Stromal cell of bone marrow (primary cell): ENCODE data around the gene HDLBP.

Source experiments
- DNase-seq: peaks from one replicate; pipeline ENCODE4 v3.0.0-alpha.2; 2012; ENCODE audit warnings: low read depth

HDLBP gene, protein sequence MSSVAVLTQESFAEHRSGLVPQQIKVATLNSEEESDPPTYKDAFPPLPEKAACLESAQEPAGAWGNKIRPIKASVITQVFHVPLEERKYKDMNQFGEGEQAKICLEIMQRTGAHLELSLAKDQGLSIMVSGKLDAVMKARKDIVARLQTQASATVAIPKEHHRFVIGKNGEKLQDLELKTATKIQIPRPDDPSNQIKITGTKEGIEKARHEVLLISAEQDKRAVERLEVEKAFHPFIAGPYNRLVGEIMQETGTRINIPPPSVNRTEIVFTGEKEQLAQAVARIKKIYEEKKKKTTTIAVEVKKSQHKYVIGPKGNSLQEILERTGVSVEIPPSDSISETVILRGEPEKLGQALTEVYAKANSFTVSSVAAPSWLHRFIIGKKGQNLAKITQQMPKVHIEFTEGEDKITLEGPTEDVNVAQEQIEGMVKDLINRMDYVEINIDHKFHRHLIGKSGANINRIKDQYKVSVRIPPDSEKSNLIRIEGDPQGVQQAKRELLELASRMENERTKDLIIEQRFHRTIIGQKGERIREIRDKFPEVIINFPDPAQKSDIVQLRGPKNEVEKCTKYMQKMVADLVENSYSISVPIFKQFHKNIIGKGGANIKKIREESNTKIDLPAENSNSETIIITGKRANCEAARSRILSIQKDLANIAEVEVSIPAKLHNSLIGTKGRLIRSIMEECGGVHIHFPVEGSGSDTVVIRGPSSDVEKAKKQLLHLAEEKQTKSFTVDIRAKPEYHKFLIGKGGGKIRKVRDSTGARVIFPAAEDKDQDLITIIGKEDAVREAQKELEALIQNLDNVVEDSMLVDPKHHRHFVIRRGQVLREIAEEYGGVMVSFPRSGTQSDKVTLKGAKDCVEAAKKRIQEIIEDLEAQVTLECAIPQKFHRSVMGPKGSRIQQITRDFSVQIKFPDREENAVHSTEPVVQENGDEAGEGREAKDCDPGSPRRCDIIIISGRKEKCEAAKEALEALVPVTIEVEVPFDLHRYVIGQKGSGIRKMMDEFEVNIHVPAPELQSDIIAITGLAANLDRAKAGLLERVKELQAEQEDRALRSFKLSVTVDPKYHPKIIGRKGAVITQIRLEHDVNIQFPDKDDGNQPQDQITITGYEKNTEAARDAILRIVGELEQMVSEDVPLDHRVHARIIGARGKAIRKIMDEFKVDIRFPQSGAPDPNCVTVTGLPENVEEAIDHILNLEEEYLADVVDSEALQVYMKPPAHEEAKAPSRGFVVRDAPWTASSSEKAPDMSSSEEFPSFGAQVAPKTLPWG (N-terminal part only)

DNA sequence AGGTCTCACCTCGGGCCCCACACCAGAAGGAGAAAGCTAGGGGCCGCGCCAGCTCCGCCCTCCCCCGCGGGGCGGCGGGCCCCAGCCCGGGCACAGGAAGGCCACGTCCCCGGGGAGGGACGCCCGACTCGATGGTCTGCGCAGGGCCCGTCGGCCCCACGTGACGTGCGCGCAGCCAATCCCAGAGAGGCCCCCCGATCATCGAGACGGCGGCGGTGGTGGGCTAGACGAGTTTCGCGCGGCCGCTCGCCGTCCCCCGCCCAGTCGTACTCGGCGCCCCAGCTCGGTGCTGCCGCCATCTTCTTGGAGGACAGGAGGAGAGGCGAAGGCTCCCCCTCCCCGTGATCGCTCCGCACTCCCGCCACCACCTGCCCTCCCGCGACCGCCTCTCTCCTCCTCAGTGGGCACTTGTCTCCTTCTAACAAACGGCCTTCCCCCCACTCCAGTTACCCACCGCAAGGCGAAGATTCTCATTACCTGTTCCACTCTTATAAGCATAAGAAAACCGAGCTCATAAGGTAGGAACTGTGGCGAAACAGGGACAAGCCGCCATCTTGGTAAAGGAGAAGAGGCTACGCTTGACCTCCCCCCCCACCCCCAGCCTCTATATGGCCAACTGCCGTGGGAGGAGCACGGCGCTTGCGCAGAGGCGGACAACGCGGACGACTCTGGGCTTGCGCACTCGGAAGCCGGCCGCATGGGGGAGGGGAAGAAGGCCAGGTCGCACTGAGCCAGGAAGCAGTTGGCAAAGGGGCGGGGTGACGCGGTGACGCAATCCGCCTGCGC, at the start of gene HDLBP:
Gene HDLBP (minus strand): TSS at position 580 of the 786 bp plus-strand sequence. CDS start 48,803 bp downstream, outside the sequence.
- peak; percentile 95 for DNase-seq

DNA sequence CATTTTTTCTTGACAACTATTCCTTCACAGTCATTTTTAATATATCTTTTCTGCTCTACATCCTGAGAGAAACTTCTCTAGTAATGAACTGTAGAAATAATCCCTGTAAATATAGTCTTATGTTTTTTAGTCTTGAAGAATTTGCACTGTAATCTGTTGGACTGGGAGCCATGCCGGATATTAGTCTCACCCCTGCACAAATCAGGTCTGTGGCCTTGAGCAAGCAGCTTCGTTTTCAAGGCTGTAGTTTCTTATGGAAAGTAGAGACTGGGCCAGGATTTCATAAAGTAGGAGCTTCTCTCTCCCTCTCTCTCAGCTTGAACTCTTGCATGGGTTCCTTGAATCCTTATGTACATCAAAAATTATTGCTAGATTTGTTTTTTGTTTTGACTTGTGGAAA, 49.3 kb upstream of the HDLBP start:
- no peak for DNase-seq

DNA sequence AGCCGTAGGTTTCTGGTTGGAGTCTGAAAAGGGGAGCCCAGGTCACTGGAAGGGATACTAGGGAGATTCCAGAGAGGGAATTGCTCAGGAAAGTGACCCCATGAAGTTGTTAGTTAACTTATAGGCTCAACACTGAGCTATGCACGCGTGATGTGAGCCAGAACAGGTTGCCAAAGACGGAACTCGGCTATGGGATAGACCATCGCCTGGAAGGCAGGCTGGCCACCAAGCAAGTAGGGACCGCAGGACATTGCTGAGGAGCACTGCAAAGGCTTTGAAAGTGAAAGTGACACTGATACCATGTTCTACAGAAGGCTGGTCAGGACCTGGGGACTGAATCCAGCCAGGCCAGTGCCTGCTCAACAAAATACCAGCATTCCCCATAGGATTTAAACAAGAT, 48.0 kb upstream of the HDLBP start:
- DNase-seq, result no peak

DNA sequence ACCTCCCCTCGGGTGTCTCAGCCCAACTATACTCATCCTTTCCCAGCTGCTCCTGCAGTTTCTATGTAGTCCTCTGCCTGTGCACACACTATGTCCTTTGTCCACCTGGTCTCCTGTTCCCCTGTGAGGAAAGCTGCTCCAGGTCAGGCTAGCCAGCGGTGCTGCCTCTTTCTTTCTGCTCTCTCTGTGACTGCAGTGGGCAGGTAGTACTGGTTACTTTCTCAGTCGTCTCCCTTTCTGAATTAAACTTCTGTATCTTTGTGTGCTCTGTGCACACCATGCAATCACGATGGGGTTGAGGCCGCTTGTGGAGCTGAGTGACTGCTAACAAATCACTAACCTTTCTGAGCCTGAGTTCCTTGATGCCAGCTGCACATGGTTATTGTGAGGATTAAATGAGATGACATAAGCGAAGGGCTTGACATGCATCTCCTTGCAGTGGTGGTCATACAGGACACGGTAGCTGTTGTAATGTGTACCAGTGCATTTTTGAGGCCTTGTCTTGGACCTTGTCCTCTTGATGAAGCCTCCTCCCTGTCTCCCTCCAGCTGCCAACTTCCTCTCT, 44.1 kb upstream of the HDLBP start:
- no peak for DNase-seq

DNA sequence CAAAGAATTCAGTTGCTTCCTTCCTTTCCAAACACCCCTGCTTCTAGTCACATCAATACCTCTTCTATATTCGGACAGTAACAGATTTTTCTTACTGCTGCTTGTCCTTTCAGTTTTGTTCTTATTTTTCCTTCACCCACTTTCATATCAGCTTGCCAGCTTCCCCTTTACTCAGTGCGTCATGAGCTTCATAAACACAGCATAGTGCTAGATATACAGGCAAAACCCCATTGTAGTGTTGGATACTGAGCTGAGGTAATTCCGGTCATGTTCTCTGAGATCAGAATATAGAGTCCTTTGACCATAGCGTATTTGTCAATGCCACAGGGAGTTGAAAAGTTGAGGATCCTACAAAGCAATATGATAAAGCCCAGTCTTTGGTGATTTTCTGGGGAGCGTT, 43.0 kb upstream of the HDLBP start:
- no peak for DNase-seq

DNA sequence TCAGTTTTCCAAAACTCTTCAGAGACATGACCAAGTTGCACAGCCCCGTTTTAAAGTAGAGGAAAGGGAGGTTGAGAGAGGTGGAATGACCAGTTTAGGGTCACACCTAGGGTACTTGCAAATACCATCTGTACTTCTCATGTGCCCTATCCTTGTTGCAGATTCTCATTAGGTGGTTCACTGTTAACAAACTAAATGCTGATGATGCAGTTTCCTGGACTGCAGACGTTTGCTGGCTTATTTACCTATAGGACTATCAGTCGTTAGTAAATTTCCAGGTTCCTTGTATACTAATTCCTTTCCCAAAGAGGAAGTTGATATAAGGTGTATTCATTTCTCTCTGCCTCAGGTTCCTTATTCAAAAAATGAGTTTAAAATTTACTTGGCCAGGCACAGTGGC, 42.1 kb upstream of the HDLBP start:
- DNase-seq, result no peak

DNA sequence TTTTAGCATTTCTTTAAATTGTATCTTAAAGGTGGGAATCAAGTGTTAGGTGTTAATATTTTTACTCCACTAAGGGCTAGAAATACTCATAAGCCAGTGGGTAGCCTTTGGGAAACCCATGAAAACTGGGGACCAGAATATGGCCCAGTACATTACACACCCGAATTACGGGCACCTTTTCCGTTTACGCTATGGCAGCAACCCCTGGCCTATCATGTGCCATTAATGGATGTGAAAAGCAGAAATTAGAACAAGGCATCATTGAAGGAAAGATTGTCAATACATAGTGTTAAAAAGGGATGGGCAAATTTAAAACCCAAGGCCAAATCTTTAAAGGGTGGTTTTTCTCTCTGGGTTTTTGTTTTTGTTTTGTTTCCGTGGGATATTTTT, 41.4 kb upstream of the HDLBP start:
- no peak for DNase-seq

DNA sequence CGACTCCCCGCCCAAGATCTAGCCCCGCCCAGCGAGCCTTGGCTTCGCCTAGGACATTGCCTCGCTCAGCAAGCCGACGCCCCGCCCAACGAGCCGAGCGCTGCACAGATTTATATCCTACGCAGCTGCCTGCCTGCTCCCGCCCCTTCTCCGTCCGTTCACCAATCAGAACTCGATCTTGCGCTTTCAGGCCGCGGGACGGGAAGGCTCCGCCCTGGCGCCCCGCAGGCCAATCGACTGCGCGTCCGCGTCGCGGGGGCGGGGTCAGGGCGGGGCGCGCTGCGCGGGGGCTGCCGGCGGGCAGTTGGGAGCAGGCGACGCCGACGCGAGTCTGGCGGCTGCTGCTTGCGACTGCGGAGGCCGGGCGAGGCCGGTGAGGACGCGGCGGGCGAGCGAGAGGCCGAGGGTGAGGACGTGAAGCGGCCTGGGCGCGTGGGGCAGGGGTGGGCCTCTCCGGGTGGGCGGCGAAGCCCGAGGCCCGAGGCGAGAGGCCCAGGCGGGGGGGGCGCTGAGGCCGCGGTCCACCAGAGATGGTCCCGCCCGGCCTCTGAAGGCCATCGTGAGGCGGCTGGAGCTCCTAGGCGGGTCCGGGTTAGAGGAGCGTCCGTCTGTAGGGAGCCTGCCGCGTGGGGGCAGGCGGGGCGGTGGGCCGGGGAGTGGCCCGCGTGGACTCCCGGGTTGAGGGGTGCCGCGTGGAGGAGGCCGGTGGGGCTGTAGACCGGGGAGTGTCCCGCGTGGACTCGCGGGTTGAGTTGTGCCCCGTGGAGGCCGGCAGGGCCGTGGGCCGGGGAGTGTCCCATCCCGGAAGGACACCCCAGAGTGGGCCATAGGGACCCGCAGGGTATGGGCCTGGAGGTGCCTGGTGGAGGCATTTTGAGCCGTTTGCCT, 40.8 kb upstream of the HDLBP start, which contains the start of gene FARP2:
Gene FARP2 (plus strand): TSS at position 303 of the 888 bp plus-strand sequence. CDS start 16,823 bp downstream, outside the sequence.
- DNase-seq, result peak; percentile 94

DNA sequence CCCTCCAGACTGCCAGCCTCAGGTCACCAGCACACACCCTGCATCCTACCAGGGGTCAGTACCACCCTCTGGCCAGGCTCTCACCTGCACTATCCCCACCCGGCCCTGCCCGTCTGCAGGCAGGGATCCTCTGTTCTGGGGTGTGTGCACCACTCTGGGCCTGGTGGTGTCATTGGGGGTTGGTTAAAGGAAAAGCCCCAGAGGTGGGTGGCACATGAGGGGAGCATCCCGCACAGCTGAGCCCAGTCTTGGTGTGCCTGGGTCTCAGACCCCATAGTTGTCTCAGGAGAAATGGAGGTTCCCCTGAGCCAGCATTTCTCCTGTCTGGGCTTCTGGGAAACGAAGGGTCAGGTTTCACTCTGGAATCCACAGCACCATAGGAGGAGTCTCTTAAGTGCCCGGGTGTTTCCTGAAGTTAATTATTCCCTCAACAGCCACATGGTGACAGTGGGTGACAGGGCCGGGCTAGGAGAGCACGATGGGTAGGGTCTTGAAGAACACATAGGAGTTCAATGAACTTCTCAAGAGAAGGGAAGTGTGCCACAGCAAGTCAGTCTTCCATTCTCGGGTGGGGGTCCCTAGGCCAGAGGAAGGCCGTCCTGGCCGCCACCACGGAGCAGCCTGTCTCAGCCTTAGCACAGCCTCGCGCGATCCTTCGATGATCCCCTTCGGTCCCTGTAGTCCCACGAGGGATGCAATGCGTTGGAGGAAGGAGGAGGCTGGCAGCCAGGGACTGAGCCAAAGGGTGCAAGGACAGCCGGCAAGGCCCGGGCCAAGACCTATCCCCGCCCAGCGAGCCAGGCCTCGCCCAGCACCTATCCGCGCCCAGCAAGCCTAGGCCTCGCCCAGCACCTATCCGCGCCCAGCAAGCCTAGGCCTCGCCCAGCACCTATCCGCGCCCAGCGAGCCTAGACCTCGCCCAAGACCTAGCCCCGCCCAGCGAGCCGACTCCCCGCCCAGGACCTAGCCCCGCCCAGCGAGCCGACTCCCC, 39.5 kb upstream of the HDLBP start:
- DNase-seq, result no peak

DNA sequence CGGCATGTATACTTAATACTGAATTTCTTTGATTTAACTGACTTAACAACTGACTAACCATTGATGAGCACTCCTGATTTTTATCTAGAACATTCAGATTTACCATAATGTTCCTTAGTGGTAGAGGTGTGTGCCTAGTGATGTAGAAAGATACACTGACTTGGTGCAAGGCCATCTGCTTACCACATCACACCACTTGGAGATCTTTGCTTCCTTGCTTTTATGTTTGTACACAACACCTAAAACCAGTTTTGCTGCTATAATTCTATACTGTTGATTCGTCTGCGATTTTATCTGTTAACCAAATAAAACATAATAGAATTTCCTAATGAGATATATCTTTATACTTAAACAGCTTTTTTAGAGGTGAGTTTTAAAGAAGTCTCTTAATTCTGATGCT, 36.8 kb upstream of the HDLBP start:
- DNase-seq, result no peak

DNA sequence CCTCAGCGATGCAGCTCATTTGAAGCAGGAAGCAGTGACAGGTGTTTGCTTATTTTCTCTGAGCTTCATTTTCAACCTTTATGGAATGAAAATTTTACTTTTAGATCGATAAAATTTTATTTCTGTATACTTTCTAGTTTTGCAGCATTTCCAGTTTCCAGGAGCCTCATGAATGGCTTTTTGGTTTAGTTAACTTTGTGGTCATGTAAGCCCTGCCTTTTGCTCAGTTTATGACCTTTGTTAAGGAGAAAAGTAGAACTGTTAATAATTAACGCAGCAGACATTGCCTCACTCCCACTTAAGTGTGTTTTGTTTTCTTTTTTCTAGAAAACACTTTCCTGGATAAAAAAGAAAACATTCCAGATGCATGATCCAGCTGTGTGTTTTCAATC, 36.2 kb upstream of the HDLBP start:
- DNase-seq, result no peak

DNA sequence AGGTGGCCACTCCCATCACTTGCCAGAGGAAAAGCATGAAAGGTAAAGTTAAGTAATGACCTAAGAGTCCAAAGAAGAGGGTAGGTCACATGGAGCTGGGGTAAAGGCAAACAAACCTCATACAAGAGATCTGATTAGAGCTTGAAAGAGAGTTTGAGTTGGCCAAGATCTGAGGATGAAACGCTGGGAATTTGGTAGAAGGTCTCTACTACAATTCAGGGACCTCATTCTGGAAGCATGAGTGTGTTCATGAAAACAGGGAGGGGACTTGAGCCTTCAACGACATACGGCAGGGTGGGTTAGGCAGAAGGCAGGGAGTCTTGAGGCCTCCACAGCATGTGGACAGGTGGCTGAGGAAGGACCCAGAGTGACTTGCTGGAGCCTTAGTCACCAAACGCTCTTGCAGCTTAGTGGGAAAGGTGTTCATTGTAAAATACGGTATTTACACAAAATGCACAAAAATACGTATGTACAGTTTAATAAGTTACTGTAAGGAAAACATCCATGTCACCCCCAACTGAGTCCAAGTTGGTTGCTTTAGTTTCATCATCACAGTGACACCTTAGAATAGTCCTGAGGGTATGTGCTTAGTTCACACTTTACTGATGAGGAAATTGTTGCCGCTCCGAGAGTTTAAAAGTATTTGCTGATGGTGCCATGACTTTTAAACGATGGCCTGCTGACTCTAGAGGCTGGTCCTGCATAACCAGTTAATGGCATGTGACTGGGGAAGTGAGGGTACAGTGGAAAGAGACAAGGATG, 35.6 kb upstream of the HDLBP start:
- no peak for DNase-seq

DNA sequence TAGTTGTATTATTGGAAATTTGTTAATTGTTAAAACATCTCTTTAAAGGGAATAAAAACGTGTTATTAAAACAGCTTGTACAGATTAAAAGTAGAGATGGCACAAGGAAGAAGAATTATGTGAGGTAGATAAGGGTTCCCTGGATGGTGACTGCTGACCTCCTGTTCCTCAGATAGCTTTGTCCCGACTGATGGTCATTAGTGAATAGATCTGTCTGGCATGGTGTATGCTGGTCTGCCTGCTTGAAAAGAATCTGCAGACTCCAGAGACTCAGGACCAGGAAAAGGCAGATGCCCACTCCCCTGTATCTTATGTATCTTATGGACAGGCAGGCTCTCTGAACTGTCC, 35.0 kb upstream of the HDLBP start:
- DNase-seq, result no peak

DNA sequence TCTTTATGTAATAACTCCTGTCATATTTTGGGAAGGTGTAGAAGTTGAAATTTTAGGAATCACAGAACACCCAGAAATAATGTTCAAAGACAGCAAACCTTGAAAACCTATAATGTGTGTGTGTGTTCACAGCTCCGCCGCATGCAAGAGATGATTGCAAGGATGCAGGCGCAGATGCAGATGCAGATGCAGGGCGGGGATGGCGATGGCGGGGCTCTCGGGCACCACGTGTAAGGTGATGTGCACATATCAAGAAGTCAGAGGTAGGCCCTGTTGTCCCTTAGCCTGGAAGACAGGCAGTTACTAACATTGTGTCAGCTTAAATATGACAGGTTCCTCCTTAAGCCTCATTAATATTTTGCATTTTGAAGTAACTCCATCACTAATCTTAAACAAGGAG, 34.5 kb upstream of the HDLBP start:
- DNase-seq, result no peak

DNA sequence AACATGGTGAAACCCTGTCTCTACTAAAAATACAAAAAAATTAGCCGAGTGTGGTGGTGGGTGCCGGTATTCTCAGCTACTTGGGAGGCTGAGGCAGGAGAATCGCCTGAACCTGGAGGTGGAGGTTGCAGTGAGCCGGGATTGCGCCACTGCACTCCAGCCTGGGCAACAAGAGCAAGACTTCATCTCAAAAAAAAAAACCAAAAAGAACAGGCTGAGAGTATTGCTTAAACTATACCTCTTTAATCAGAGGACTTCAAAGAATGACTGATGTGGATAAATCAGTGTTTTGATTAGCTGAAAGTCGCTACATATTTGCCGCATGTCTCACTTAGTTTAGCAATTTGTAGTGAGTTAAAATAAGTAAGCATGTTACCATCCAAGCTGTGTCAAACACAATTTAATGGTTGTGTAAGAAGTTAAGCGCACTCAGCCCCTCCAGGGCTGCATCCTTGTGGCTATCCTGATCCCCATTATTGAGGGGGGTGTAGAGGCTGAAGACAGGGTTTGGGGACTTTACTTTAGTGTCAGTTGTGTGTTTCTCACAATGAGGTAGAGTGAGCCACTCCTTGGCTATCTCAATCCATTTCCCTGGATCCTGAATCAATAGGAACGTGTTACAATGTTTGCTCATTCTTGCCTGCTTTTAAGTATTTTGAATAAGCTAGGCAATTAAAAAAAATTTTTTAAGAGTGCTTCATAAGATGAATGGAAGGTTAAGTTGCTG, 29.6 kb upstream of the HDLBP start:
- DNase-seq, result no peak

DNA sequence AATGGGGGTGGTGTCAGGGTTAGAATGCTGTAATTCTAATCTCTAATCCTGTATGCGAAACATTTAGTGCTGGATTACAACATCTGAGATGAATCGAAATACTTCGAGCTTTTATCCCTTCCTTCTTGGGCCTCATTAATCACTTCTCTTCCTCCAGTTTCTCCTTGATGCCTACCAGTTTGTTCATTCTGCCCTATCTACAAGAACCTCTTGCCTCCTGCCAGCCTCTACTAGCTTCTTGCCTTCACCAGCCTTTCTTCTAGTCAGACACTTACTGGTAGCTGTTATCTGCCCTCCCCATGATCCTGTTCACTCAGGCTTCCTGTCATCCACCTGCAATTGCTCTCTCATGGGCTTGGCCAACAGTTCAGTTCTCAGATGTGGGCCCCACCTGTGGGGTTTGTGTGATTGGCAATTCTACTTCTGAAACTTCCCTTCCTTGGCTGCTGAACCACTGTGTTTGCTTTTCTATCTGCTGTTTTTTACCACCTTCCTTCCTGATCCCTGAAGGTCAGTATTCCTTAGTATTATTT, 25.2 kb upstream of the HDLBP start:
- DNase-seq, result no peak
